K562 (cell line): ENCODE results near the gene ENOX2. TPM values are rescaled to one million over a fixed set of nuclear protein-coding genes. Genes with fewer than 3 reads are reported as not detected.

Source experiments
- BCL6 ChIP-seq: fragments of 250-450 bp; sonication (Bioruptor Pico); IDR thresholded peaks from 2 replicates; pipeline ENCODE4 v1.4.0; 2020
- BRCA1 ChIP-seq, 2 experiments: fragments of 450-650 bp in 1 of 2; sonication (generic) in 1 of 2; formaldehyde crosslinking in 1 of 2; IDR thresholded peaks; 2 replicates each; pipeline versions ENCODE4 v1.5.0 to v1.6.1; 2017 to 2020; ENCODE audit warnings: mild to moderate bottlenecking in 1 of 2, missing genetic modification reagents in 1 of 2
- CHD1 ChIP-seq: fragments of 200-600 bp; sonication (generic); IDR thresholded peaks from one replicate; pipeline ENCODE4 v1.6.1; 2012; ENCODE audit warnings: mild to moderate bottlenecking, moderate library complexity, low read length, inconsistent platforms
- CXXC5 ChIP-seq: fragments of 250-450 bp; sonication (Bioruptor Pico); IDR thresholded peaks from 2 replicates; pipeline ENCODE4 v1.8.0; 2022; ENCODE audit warnings: inconsistent platforms, mild to moderate bottlenecking, moderate library complexity
- E2F4 ChIP-seq: sonication (generic); formaldehyde crosslinking; IDR thresholded peaks from 2 replicates; pipeline ENCODE4 v1.8.0; 2022; ENCODE audit warnings: mild to moderate bottlenecking, low read depth, missing genetic modification reagents
- KAT7 ChIP-seq: sonication (generic); formaldehyde crosslinking; IDR thresholded peaks from 2 replicates; pipeline ENCODE4 v1.8.0; 2022; ENCODE audit warnings: missing genetic modification reagents, mild to moderate bottlenecking, borderline replicate concordance
- KHSRP ChIP-seq: fragments of 450-650 bp; IDR thresholded peaks from 2 replicates; pipeline ENCODE4 v1.6.1; 2017
- NCOA4 ChIP-seq: fragments of 450-650 bp; IDR thresholded peaks from 2 replicates; pipeline ENCODE4 v1.6.1; 2018; ENCODE audit warnings: mild to moderate bottlenecking; ENCODE audit not compliant: partially characterized antibody
- NFIC ChIP-seq: fragments of 450-650 bp; IDR thresholded peaks from 2 replicates; pipeline ENCODE4 v1.6.1; 2017; ENCODE audit warnings: mild to moderate bottlenecking, inconsistent platforms
- NR1H2 ChIP-seq: sonication (generic); formaldehyde crosslinking; IDR thresholded peaks from 2 replicates; pipeline ENCODE4 v1.4.0; 2020; ENCODE audit warnings: mild to moderate bottlenecking, missing genetic modification reagents
- SRSF9 ChIP-seq: fragments of 200-400 bp; formaldehyde crosslinking; IDR thresholded peaks from 2 replicates; pipeline ENCODE4 v1.6.1; 2017; ENCODE audit warnings: low read depth, low read length, borderline replicate concordance
- TEAD1 ChIP-seq, 2 experiments: fragments of 450-650 bp in 1 of 2; sonication (generic) in 1 of 2; formaldehyde crosslinking; IDR thresholded peaks; 2 replicates each; pipeline versions ENCODE4 v1.4.0 to v1.8.0; 2020 to 2022; ENCODE audit warnings: mild to moderate bottlenecking in 2 of 2, missing genetic modification reagents in 1 of 2
- TGIF2 ChIP-seq: sonication (generic); formaldehyde crosslinking; IDR thresholded peaks from 2 replicates; pipeline ENCODE4 v1.8.1; 2022; ENCODE audit warnings: mild to moderate bottlenecking, missing genetic modification reagents, moderate library complexity
- ZNF134 ChIP-seq: fragments of 250-450 bp; sonication (Bioruptor Pico); conservative IDR thresholded peaks from 2 replicates; pipeline ENCODE4 v1.4.0; 2020
- ZNF324 ChIP-seq: fragments of 250-450 bp; sonication (Bioruptor Pico); IDR thresholded peaks from 2 replicates; pipeline ENCODE4 v1.4.0; 2020; ENCODE audit warnings: mild to moderate bottlenecking
- ZNF644 ChIP-seq: fragments of 200-800 bp; sonication (Bioruptor generic); IDR thresholded peaks from 2 replicates; pipeline ENCODE4 v1.6.1; 2016; ENCODE audit warnings: low read depth, missing genetic modification characterization, missing compliant biosample characterization
- ZNF766 ChIP-seq: fragments of 200-800 bp; sonication (Bioruptor generic); conservative IDR thresholded peaks from 2 replicates; pipeline ENCODE4 v1.6.1; 2016; ENCODE audit warnings: missing genetic modification characterization, missing compliant biosample characterization
- polyA plus RNA-seq, 8 experiments: library from polyadenylated mRNA; depleted of rRNA in 4 of 8; stranded (reverse) in 5 of 8; unstranded in 3 of 8; fragments of >200 nt; fragmentation: Nextera tagmentation in 2 of 8; fragmentation: Illumina TruSeq in 1 of 8; extraction: Ambion mirVana in 2 of 8; extraction: Trizol in 1 of 8; gene quantifications; 2 replicates each; pipeline versions ENCODE4 v1.2.1 to v1.2.3, GENCODE V29; 2011 to 2014; ENCODE audit warnings: inconsistent platforms in 1 of 8, missing spikeins in 1 of 8
- total RNA-seq, 7 experiments: library from RNA; depleted of rRNA in 6 of 7; stranded (reverse); fragments of >200 nt in 6 of 7; fragmentation: Illumina TruSeq in 2 of 7; extraction: Trizol in 2 of 7; gene quantifications; 2 replicates each; pipeline versions ENCODE4 v1.2.1 to v1.2.3, GENCODE V29; 2011 to 2021; ENCODE audit warnings: low replicate concordance in 1 of 7
- TF ChIP-seq, protein P1 (sequence below): fragments of 200-600 bp; sonication (generic); IDR thresholded peaks from one replicate; pipeline ENCODE4 v1.6.1; 2012; ENCODE audit warnings: mild to moderate bottlenecking, low read depth, low read length, inconsistent platforms

The ENOX2 gene
- total and polyA plus RNA-seq, 9 of the 15 experiments (the other 6 are each of a cell fraction or from before 2014, with no cell fraction given): 6.1 to 24.0 (median 13.8) TPM

- TF ChIP-seq, protein P1, sequence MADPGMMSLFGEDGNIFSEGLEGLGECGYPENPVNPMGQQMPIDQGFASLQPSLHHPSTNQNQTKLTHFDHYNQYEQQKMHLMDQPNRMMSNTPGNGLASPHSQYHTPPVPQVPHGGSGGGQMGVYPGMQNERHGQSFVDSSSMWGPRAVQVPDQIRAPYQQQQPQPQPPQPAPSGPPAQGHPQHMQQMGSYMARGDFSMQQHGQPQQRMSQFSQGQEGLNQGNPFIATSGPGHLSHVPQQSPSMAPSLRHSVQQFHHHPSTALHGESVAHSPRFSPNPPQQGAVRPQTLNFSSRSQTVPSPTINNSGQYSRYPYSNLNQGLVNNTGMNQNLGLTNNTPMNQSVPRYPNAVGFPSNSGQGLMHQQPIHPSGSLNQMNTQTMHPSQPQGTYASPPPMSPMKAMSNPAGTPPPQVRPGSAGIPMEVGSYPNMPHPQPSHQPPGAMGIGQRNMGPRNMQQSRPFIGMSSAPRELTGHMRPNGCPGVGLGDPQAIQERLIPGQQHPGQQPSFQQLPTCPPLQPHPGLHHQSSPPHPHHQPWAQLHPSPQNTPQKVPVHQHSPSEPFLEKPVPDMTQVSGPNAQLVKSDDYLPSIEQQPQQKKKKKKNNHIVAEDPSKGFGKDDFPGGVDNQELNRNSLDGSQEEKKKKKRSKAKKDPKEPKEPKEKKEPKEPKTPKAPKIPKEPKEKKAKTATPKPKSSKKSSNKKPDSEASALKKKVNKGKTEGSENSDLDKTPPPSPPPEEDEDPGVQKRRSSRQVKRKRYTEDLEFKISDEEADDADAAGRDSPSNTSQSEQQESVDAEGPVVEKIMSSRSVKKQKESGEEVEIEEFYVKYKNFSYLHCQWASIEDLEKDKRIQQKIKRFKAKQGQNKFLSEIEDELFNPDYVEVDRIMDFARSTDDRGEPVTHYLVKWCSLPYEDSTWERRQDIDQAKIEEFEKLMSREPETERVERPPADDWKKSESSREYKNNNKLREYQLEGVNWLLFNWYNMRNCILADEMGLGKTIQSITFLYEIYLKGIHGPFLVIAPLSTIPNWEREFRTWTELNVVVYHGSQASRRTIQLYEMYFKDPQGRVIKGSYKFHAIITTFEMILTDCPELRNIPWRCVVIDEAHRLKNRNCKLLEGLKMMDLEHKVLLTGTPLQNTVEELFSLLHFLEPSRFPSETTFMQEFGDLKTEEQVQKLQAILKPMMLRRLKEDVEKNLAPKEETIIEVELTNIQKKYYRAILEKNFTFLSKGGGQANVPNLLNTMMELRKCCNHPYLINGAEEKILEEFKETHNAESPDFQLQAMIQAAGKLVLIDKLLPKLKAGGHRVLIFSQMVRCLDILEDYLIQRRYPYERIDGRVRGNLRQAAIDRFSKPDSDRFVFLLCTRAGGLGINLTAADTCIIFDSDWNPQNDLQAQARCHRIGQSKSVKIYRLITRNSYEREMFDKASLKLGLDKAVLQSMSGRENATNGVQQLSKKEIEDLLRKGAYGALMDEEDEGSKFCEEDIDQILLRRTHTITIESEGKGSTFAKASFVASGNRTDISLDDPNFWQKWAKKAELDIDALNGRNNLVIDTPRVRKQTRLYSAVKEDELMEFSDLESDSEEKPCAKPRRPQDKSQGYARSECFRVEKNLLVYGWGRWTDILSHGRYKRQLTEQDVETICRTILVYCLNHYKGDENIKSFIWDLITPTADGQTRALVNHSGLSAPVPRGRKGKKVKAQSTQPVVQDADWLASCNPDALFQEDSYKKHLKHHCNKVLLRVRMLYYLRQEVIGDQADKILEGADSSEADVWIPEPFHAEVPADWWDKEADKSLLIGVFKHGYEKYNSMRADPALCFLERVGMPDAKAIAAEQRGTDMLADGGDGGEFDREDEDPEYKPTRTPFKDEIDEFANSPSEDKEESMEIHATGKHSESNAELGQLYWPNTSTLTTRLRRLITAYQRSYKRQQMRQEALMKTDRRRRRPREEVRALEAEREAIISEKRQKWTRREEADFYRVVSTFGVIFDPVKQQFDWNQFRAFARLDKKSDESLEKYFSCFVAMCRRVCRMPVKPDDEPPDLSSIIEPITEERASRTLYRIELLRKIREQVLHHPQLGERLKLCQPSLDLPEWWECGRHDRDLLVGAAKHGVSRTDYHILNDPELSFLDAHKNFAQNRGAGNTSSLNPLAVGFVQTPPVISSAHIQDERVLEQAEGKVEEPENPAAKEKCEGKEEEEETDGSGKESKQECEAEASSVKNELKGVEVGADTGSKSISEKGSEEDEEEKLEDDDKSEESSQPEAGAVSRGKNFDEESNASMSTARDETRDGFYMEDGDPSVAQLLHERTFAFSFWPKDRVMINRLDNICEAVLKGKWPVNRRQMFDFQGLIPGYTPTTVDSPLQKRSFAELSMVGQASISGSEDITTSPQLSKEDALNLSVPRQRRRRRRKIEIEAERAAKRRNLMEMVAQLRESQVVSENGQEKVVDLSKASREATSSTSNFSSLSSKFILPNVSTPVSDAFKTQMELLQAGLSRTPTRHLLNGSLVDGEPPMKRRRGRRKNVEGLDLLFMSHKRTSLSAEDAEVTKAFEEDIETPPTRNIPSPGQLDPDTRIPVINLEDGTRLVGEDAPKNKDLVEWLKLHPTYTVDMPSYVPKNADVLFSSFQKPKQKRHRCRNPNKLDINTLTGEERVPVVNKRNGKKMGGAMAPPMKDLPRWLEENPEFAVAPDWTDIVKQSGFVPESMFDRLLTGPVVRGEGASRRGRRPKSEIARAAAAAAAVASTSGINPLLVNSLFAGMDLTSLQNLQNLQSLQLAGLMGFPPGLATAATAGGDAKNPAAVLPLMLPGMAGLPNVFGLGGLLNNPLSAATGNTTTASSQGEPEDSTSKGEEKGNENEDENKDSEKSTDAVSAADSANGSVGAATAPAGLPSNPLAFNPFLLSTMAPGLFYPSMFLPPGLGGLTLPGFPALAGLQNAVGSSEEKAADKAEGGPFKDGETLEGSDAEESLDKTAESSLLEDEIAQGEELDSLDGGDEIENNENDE: no peak
- TF ChIP-seq NCOA4: no peak
- no peak for TF ChIP-seq ZNF644 (tag)
- TF ChIP-seq SRSF9: no peak
- no peak for TF ChIP-seq ZNF324 (CRISPR knock-in tag)
- no peak for TF ChIP-seq TEAD1 (CRISPR knock-in tag; IDR thresholded peaks at IDR 0.05)
- no peak for TF ChIP-seq BCL6
- TF ChIP-seq KAT7: no peak
- TF ChIP-seq NFIC: no peak
- no peak for TF ChIP-seq KHSRP
- no peak for TF ChIP-seq TGIF2 (CRISPR knock-in tag)
- TF ChIP-seq ZNF134 (CRISPR knock-in tag): no peak
- no peak for TF ChIP-seq CHD1
- no peak for TF ChIP-seq E2F4
- no peak for TF ChIP-seq ZNF766 (CRISPR knock-in tag)
- peak; percentile 63 for TF ChIP-seq CXXC5 (CRISPR knock-in tag)
- no peak for TF ChIP-seq NR1H2 (CRISPR knock-in tag)
- no peak for TF ChIP-seq BRCA1 (IDR thresholded peaks at IDR 0.05)
- TF ChIP-seq BRCA1 (CRISPR knock-in tag; IDR thresholded peaks at IDR 0.05): no peak
Observed at GRCh38 chrX:130756233-130756632, 146.8 kb downstream of the ENOX2 start (continued).
